Measurements from ENCODE around the gene EIF2AK3. TPM values are rescaled to one million over a fixed set of nuclear protein-coding genes. Genes with fewer than 3 reads are reported as not detected.

EIF2AK3 gene
- total RNA-seq (2021; ENCODE audit: unreplicated experiment) = 11.3 TPM
- 8.7 TPM for polyA plus RNA-seq (2012; ENCODE audit: insufficient read length)
- Bru-seq, nascent RNA = percentile 71 among the genes with signal in this experiment
- percentile 65 among the genes with signal in this experiment for BruChase-seq, experiment 1, labeled RNA remaining after a 2-hour chase
- BruChase-seq, experiment 2, labeled RNA remaining after a 6-hour chase = percentile 62 among the genes with signal in this experiment
- long read RNA-seq, full-length matches to known transcripts = 19 of 24 reads
- long read RNA-seq, partial matches to known transcripts = 1 of 24 reads
- long read RNA-seq, other reads (novel, unspliced or antisense) = 4 of 24 reads

DNA sequence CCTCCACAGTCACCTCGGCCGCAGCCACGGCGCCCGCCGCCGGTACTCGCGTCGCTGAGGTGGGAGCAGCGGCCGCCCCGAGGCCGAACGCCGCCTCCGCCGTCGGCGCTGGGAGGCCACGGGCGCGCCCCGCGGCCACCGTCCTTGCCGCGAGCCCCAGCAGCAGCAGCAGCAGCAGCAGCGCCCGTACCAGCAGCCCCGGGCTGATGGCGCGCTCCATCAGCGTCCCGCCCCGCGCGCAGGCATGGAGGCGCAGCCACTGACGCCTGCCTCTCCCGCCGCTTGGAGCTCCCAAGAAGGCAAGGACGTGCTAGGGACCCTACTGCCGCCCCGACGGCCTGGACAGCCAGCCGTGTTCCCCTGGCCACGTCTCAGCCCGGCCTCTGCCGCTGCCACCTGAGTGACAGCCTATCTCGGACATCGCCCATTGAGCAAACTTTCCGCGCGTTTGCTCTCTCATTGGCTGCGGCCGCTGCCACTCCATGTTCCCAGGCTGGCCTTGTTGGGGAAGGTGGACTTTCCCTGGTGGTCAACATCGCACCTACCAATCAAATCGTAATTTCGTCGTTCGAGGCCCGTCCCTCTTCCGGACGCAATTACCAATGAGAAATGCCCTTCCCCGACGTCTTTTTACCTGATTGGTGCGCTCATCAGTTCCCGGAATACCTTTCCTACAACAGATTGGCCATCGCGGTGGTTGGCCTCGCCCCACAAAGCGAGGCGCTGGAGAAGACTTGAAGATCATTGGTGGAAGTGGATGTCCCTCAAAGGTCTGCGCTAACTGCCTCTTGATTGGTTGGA, at the start of gene EIF2AK3:
Gene EIF2AK3 (minus strand): TSS at position 410 of the 801 bp plus-strand sequence. CDS start 190 bp downstream, at position 220.
- H3K27ac ChIP-seq (ENCODE audit: low read length) = peak within 1 kb of the TSS; percentile 97
- ChIA-PET CTCF (no interaction called here), POLR2A (no interaction called here)
- peaks cover 21% of the 10 kb centered on the region for H3K4me1 ChIP-seq (ENCODE audit: control insufficient read depth, insufficient read depth, low read length)
- no peaks in the 10 kb centered on the region for H3K27me3 ChIP-seq (ENCODE audit: control insufficient read depth, insufficient read depth, low read length)
- peaks cover 3% of the 10 kb centered on the region; the same call in 1 of the 2 replicates for H3K36me3 ChIP-seq (ENCODE audit: control insufficient read depth, insufficient read depth, low read length)
- H3K9me3 ChIP-seq (ENCODE audit: control insufficient read depth, insufficient read depth, low read depth, low read length) = no peaks in the 10 kb centered on the region
- BruUV-seq (replicated peaks) = no TSS peak
- ATAC-seq = peak; percentile 94
- peak; percentile 85; the same call in 1 of the 2 replicates for TF ChIP-seq SIN3A (IDR thresholded peaks at IDR 0.05; ENCODE audit: borderline replicate concordance, insufficient read depth, low read depth, low read length)
- TF ChIP-seq, protein P1, sequence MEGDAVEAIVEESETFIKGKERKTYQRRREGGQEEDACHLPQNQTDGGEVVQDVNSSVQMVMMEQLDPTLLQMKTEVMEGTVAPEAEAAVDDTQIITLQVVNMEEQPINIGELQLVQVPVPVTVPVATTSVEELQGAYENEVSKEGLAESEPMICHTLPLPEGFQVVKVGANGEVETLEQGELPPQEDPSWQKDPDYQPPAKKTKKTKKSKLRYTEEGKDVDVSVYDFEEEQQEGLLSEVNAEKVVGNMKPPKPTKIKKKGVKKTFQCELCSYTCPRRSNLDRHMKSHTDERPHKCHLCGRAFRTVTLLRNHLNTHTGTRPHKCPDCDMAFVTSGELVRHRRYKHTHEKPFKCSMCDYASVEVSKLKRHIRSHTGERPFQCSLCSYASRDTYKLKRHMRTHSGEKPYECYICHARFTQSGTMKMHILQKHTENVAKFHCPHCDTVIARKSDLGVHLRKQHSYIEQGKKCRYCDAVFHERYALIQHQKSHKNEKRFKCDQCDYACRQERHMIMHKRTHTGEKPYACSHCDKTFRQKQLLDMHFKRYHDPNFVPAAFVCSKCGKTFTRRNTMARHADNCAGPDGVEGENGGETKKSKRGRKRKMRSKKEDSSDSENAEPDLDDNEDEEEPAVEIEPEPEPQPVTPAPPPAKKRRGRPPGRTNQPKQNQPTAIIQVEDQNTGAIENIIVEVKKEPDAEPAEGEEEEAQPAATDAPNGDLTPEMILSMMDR (IDR thresholded peaks at IDR 0.05) = no peak
- H3K4me3 ChIP-seq (ENCODE audit: low read depth in 2 of 2, low read length in 2 of 2) = peak within 1 kb of the TSS; percentile 86 to 94
- in situ Hi-C loops (cut with HindIII; ENCODE audit: low pct_unique_long_range_greater_than_20kb, low sequenced_read_pairs) (no loop called here), intact Hi-C loops (cut with micrococcal nuclease; ENCODE audit: unreplicated experiment) (no loop called here)
- peak; percentile 100 for DNase-seq (ENCODE audit: low read depth, low spot score)

DNA sequence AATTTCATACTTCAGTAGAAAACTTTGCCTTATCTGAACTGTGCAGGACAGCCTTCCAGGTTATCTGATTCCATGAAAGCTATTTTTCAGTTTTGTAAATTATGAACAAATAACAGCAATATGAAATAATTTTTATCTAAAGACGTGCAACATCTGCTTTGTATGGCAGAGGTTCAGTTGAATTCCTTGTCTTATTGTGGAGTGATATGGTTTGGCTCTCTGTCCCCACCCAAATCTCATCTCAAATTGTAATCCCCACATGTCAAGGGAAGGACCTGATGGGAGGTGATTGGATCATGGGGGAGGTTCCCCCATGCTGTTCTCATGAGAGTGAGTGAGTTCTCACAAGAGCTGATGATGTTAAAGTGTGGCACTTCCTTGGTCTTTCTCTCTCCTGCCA, 46.1 kb upstream of the EIF2AK3 start:
- no TSS peak for BruUV-seq (replicated peaks)
- intact Hi-C loops (cut with micrococcal nuclease; ENCODE audit: unreplicated experiment) (no loop called here), in situ Hi-C loops (cut with HindIII; ENCODE audit: low pct_unique_long_range_greater_than_20kb, low sequenced_read_pairs) (no loop called here)
- Histone ChIP-seq H3K4me3 (ENCODE audit: low read depth in 2 of 2, low read length in 2 of 2) (no peak overlapping the region), H3K9me3 (ENCODE audit: control insufficient read depth, insufficient read depth, low read depth, low read length) (no peaks in the 10 kb centered on the region), H3K36me3 (ENCODE audit: control insufficient read depth, insufficient read depth, low read length) (no peaks in the 10 kb centered on the region), H3K27ac (ENCODE audit: low read length) (no peak overlapping the region), H3K27me3 (ENCODE audit: control insufficient read depth, insufficient read depth, low read length) (0 out of 2 replicates have a peak, but pooled peaks cover 2% of the 10 kb centered on the region), H3K4me1 (ENCODE audit: control insufficient read depth, insufficient read depth, low read length) (no peaks in the 10 kb centered on the region)
- ChIA-PET CTCF (no interaction called here), POLR2A (no interaction called here)
- DNase-seq (ENCODE audit: low read depth, low spot score) (no peak), ATAC-seq (no peak)
- TF ChIP-seq SIN3A (IDR thresholded peaks at IDR 0.05; ENCODE audit: borderline replicate concordance, insufficient read depth, low read depth, low read length) (no peak), TCF7L2 (IDR thresholded peaks at IDR 0.05; ENCODE audit: low read depth, low read length) (no peak)
- TF ChIP-seq, protein P1 (IDR thresholded peaks at IDR 0.05) = 0 out of 2 replicates have a peak, but pooled peaks have one; percentile 4
- TF ChIP-seq, protein P2, sequence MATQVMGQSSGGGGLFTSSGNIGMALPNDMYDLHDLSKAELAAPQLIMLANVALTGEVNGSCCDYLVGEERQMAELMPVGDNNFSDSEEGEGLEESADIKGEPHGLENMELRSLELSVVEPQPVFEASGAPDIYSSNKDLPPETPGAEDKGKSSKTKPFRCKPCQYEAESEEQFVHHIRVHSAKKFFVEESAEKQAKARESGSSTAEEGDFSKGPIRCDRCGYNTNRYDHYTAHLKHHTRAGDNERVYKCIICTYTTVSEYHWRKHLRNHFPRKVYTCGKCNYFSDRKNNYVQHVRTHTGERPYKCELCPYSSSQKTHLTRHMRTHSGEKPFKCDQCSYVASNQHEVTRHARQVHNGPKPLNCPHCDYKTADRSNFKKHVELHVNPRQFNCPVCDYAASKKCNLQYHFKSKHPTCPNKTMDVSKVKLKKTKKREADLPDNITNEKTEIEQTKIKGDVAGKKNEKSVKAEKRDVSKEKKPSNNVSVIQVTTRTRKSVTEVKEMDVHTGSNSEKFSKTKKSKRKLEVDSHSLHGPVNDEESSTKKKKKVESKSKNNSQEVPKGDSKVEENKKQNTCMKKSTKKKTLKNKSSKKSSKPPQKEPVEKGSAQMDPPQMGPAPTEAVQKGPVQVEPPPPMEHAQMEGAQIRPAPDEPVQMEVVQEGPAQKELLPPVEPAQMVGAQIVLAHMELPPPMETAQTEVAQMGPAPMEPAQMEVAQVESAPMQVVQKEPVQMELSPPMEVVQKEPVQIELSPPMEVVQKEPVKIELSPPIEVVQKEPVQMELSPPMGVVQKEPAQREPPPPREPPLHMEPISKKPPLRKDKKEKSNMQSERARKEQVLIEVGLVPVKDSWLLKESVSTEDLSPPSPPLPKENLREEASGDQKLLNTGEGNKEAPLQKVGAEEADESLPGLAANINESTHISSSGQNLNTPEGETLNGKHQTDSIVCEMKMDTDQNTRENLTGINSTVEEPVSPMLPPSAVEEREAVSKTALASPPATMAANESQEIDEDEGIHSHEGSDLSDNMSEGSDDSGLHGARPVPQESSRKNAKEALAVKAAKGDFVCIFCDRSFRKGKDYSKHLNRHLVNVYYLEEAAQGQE (IDR thresholded peaks at IDR 0.05; ENCODE audit: insufficient read depth in 1 of 2, low read depth in 2 of 2, low read length in 1 of 2) = no peak

All from Panc1 (cell line).